Stomach (tissue), 9 donors: Measurements from ENCODE around the gene OR10A4. TPM values are rescaled to one million over a fixed set of nuclear protein-coding genes. Genes with fewer than 3 reads are reported as not detected.

Source experiments
- DNase-seq, 2 donors: peaks; one replicate each; pipeline versions ENCODE4 v3.0.0 to v3.0.0-alpha.2; 2013 to 2019
- H3K27ac ChIP-seq, 5 donors: fragments of 200-600 bp in 4 of 5; sonication (generic) in 4 of 5; one replicate each; pipeline ENCODE4 v1.5.1; 2013 to 2019; ENCODE audit warnings: mild to moderate bottlenecking in 1 of 5, moderate library complexity in 1 of 5
- H3K27me3 ChIP-seq, 3 donors: fragments of 200-600 bp; sonication (generic); one replicate each; pipeline ENCODE4 v1.5.1; 2017 to 2019; ENCODE audit warnings: mixed run types in 1 of 3
- H3K36me3 ChIP-seq, 4 donors: fragments of 200-600 bp; sonication (generic); 1 replicate in 3 of 4; 2 replicates in 1 of 4; pipeline ENCODE4 v1.5.1; 2016 to 2019
- H3K4me1 ChIP-seq, 4 donors: fragments of 200-600 bp; sonication (generic); one replicate each; pipeline ENCODE4 v1.5.1; 2016 to 2019
- H3K4me3 ChIP-seq, 4 donors: fragments of 200-600 bp; sonication (generic) in 3 of 4; one replicate each; pipeline ENCODE4 v1.5.1; 2016 to 2019; ENCODE audit warnings: mild to moderate bottlenecking in 1 of 4
- H3K9me3 ChIP-seq, 4 donors: fragments of 200-600 bp; sonication (generic); one replicate each; pipeline ENCODE4 v1.5.1; 2016 to 2019
- EP300 ChIP-seq: sonication (generic); formaldehyde crosslinking; IDR thresholded peaks from one replicate; pipeline ENCODE4 v1.6.1; 2017; ENCODE audit warnings: antibody characterized with exemption
- POLR2A ChIP-seq, 4 donors: fragments of 450-650 bp; IDR thresholded peaks; one replicate each; pipeline ENCODE4 v1.6.1; 2016; ENCODE audit warnings: antibody characterized with exemption in 4 of 4, control low read depth in 2 of 4, mild to moderate bottlenecking in 1 of 4, moderate library complexity in 1 of 4
- POLR2AphosphoS5 ChIP-seq, 3 donors: sonication (generic); formaldehyde crosslinking; IDR thresholded peaks; one replicate each; pipeline ENCODE4 v1.6.1; 2016; ENCODE audit warnings: antibody characterized with exemption in 3 of 3
- WGBS, 5 donors: extraction: QIAGEN DNeasy Blood & Tissue Kit in 3 of 5; methylation state at CpG; one replicate each; pipeline versions ENCODE4 v1.1.5 to v1.1.7; 2013 to 2018; 5-methylcytosine and 5-hydroxymethylcytosine counted together
- intact Hi-C: fragments of 100-400 bp; cut with DNase I; formaldehyde crosslinking; loops from one replicate; pipeline ENCODE4 v1.15.1; 2023; ENCODE audit warnings: low total_unique reads
- polyA plus RNA-seq, 3 donors: library from polyadenylated mRNA; stranded (reverse); fragments of 200-250 nt; gene quantifications; one replicate each; pipeline ENCODE4 v1.2.3, GENCODE V29; 2013
- total RNA-seq, 5 donors: library from RNA; depleted of rRNA; stranded (reverse); fragments of >200 nt; gene quantifications; one replicate each; pipeline versions ENCODE4 v1.1.0 to v1.2.3, GENCODE V29; 2014 to 2016
- TF ChIP-seq, protein P1 (sequence below), 7 experiments: fragments of 450-650 bp in 4 of 7; fragments of 200-600 bp in 3 of 7; sonication (generic) in 3 of 7; IDR thresholded peaks; one replicate each; pipeline ENCODE4 v1.5.1; 2016 to 2019; ENCODE audit warnings: antibody characterized with exemption in 7 of 7, control low read depth in 2 of 7, mild to moderate bottlenecking in 1 of 7
- donor health status: healthy with polysubstance abuse.
- donor health status: Bipolar disorder and iron deficiency.
- donor health status: healthy.

OR10A4 gene
- total and polyA plus RNA-seq, 8 donors, result not detected

DNA sequence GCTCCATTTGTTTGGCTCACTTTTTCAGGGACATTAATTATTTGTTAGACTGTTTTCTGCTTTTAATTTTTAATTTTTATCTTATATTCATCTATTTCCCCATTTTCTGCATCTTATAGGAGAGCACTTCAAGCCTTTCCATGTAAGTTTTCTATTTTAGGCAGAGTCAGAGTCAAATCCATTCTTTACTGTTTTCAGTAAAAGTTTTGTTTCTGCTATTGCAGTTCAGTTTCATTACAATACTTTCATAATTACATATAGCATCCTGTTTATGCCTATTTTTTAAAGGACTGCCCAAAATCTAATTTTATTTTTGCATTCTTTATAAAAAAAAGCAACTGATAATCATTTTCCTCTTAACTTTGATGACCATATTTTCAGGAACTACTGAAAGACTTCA is 34.7 kb upstream of the OR10A4 start:
- DNase-seq, result no peak
- TF ChIP-seq POLR2A (IDR thresholded peaks at IDR 0.05), result no peak
- TF ChIP-seq EP300, result no peak
- TF ChIP-seq, protein P1, sequence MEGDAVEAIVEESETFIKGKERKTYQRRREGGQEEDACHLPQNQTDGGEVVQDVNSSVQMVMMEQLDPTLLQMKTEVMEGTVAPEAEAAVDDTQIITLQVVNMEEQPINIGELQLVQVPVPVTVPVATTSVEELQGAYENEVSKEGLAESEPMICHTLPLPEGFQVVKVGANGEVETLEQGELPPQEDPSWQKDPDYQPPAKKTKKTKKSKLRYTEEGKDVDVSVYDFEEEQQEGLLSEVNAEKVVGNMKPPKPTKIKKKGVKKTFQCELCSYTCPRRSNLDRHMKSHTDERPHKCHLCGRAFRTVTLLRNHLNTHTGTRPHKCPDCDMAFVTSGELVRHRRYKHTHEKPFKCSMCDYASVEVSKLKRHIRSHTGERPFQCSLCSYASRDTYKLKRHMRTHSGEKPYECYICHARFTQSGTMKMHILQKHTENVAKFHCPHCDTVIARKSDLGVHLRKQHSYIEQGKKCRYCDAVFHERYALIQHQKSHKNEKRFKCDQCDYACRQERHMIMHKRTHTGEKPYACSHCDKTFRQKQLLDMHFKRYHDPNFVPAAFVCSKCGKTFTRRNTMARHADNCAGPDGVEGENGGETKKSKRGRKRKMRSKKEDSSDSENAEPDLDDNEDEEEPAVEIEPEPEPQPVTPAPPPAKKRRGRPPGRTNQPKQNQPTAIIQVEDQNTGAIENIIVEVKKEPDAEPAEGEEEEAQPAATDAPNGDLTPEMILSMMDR (IDR thresholded peaks at IDR 0.05), result no peak
- TF ChIP-seq POLR2AphosphoS5 (IDR thresholded peaks at IDR 0.05), result no peak
- Histone ChIP-seq H3K9me3 (peaks cover 0 to 7% (median 0%) of the 10 kb centered on the region in 4 donors), H3K4me1 (no peaks in the 10 kb centered on the region), H3K27me3 (no peaks in the 10 kb centered on the region), H3K36me3 (no peaks in the 10 kb centered on the region), H3K27ac (no peak overlapping the region), H3K4me3 (no peak overlapping the region)
- intact Hi-C loops, result no loop called here

DNA sequence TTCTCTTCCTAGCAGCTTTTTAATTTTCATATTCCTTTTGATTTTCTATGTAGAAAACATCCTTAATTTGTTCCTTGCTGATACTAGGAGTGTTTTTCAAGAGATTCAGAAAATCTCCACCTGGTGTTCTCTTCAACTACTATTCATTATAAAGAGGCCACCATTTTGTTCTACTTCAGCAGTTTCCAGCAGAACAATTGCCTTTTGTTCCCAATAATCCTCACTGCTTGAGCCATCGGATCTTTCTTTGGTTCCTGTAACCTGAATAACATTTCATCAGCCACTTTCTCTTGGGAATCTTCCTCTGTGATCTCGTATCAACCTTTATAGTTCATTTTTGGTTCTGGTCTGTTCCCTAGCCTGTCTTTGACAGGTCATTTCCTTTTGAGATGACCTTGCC is 32.8 kb upstream of the OR10A4 start:
- no peak for DNase-seq
- H3K36me3 ChIP-seq, result no peaks in the 10 kb centered on the region
- no peak overlapping the region for H3K27ac ChIP-seq
- intact Hi-C loops, result no loop called here
- H3K4me3 ChIP-seq, result no peak overlapping the region
- 56 to 72% (median 61%) methylated on average over 2 of the region's 2 CpGs for WGBS, 5 donors
- no peak for TF ChIP-seq EP300
- TF ChIP-seq POLR2A (IDR thresholded peaks at IDR 0.05), result no peak
- no peak for TF ChIP-seq POLR2AphosphoS5 (IDR thresholded peaks at IDR 0.05)
- TF ChIP-seq, protein P1 (IDR thresholded peaks at IDR 0.05), result no peak
- H3K27me3 ChIP-seq, result no peaks in the 10 kb centered on the region
- H3K4me1 ChIP-seq, result no peaks in the 10 kb centered on the region
- peaks cover 0 to 11% (median 0%) of the 10 kb centered on the region in 4 donors for H3K9me3 ChIP-seq

DNA sequence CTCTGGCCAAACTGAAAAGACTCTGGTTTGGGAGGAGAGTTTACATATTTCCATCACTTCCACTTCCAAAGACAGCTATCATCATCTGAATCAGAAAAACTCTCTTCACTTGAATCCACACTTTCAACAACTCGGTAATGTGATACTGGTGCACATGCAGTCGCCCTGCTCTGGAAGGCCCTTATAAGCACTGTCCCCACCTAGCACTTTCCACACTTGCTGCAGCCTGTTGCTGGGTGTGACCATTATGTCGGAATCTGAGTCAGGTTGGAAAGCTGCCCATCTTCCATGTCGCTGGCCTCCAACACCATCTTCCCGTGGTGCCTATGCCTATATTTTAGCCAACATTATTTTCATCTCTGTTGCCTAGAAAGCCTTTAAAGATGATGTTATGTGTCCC is 32.1 kb upstream of the OR10A4 start:
- Histone ChIP-seq H3K36me3 (no peaks in the 10 kb centered on the region), H3K4me3 (no peak overlapping the region), H3K9me3 (peaks cover 0 to 12% (median 0%) of the 10 kb centered on the region in 4 donors), H3K4me1 (no peaks in the 10 kb centered on the region), H3K27me3 (no peaks in the 10 kb centered on the region), H3K27ac (no peak overlapping the region)
- 86 to 93% (median 88%) methylated on average over 5 of the region's 5 CpGs for WGBS, 5 donors
- intact Hi-C loops, result no loop called here
- TF ChIP-seq EP300, result no peak
- TF ChIP-seq, protein P1 (IDR thresholded peaks at IDR 0.05), result no peak
- no peak for TF ChIP-seq POLR2A (IDR thresholded peaks at IDR 0.05)
- no peak for TF ChIP-seq POLR2AphosphoS5 (IDR thresholded peaks at IDR 0.05)
- no peak for DNase-seq

DNA sequence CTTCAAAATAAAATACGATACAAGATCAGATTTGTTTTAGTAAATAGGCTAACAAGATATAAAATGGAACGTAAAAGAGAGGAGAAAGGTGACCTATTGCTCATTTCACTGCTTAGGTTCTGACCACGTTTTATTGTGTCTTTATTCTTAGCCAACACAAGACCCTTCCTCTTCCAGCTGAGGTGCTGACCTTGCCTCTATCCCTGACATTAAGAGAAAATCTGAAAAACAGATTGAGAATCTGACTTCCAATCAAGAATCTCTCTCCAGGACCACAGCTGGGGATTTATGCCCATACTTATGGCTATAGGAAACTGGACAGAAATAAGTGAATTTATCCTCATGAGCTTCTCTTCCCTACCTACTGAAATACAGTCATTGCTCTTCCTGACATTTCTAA is 31.0 kb upstream of the OR10A4 start, which contains the start of gene OR10A5:
Gene OR10A5 (plus strand): TSS at position 301 of the 400 bp plus-strand sequence. CDS start 0 bp downstream, at position 301.
- intact Hi-C loops, result no loop called here
- H3K4me3 ChIP-seq, result no peak within 1 kb of the TSS

More for the DNA sequence above, 31.0 kb upstream of the OR10A4 start, which contains the start of gene OR10A5:
- peaks cover 0 to 12% (median 0%) of the 10 kb centered on the region in 4 donors for H3K9me3 ChIP-seq
- H3K27me3 ChIP-seq, result no peaks in the 10 kb centered on the region
- DNase-seq, result no peak
- H3K4me1 ChIP-seq, result no peaks in the 10 kb centered on the region
- TF ChIP-seq POLR2A (IDR thresholded peaks at IDR 0.05) (no peak), EP300 (no peak), POLR2AphosphoS5 (IDR thresholded peaks at IDR 0.05) (no peak)
- TF ChIP-seq, protein P1 (IDR thresholded peaks at IDR 0.05), result no peak
- H3K27ac ChIP-seq, result no peak within 1 kb of the TSS
- WGBS, 5 donors, result 63 to 78% (median 74%) methylated on average over 3 of the region's 3 CpGs
- no peaks in the 10 kb centered on the region for H3K36me3 ChIP-seq
